ENCODE data around the gene TCF3.

- TF ChIP-seq CTCF (conservative IDR thresholded peaks at IDR 0.05 in 1 of 2, IDR thresholded peaks at IDR 0.05 in 1 of 2; ENCODE audit: low read depth in 1 of 2, low read length in 2 of 2) (no peak), EZH2 (IDR thresholded peaks at IDR 0.05; ENCODE audit: low read length, missing control alignments) (no peak)
Measured at GRCh38 chr19:1645299-1645698, 7.1 kb downstream of the TCF3 start.
